PC-3 (cell line): ENCODE results near the gene FAM107B. TPM values are rescaled to one million over a fixed set of nuclear protein-coding genes. Genes with fewer than 3 reads are reported as not detected.

Experiments
- ATAC-seq: fragments of 200-7000 bp; cut with Tn5 transposase; 2 replicates; pipeline ENCODE4 v1.9.1; 2020; ENCODE audit warnings: mild to moderate bottlenecking, moderate library complexity
- BruUV-seq: library from RNA; stranded (reverse); fragments of 400-500 nt; replicated peaks from 2 replicates; lab custom pipeline; 2021; lab: Mats Ljungman, UMichigan
- CTCF ChIA-PET: fragments of 300-600 bp; sonication (Branson Sonifier 250); formaldehyde crosslinking; loops from one replicate; lab custom pipeline; 2022; ENCODE audit warnings: antibody characterized with exemption; lab: Charles Lee
- POLR2A ChIA-PET: fragments of 300-600 bp; sonication (Branson Sonifier 250); formaldehyde crosslinking; loops from one replicate; lab custom pipeline; 2022; ENCODE audit warnings: antibody characterized with exemption; ENCODE audit not compliant: unreplicated experiment; lab: Charles Lee
- DNase-seq: peaks from one replicate; pipeline ENCODE4 v3.0.0-alpha.2; 2015
- H2AFZ ChIP-seq: fragments of 300-600 bp; sonication (generic); 2 replicates; pipeline ENCODE4 v1.6.0; 2016; ENCODE audit warnings: antibody characterized with exemption, low read length
- H3F3A ChIP-seq: fragments of 300-600 bp; sonication (generic); one replicate; pipeline ENCODE4 v1.6.0; 2017; ENCODE audit warnings: antibody characterized with exemption, low read length, control low read depth, mild to moderate bottlenecking; ENCODE audit not compliant: unreplicated experiment
- H3K27ac ChIP-seq: fragments of 300-600 bp; sonication (generic); 2 replicates; pipeline ENCODE4 v1.5.1; 2016; ENCODE audit warnings: mild to moderate bottlenecking, low read length
- H3K27me3 ChIP-seq: fragments of 300-600 bp; sonication (generic); 2 replicates; pipeline ENCODE4 v1.6.1; 2016; ENCODE audit warnings: low read length, mixed read lengths
- H3K36me3 ChIP-seq: fragments of 300-600 bp; sonication (generic); 2 replicates; pipeline ENCODE4 v1.6.1; 2016; ENCODE audit warnings: low read depth, mixed run types, low read length, mixed read lengths
- H3K4me1 ChIP-seq: fragments of 300-600 bp; sonication (generic); 2 replicates; pipeline ENCODE4 v1.5.1; 2016; ENCODE audit warnings: low read length; ENCODE audit not compliant: insufficient read depth
- H3K4me2 ChIP-seq: fragments of 300-600 bp; sonication (generic); 2 replicates; pipeline ENCODE4 v1.6.0; 2016; ENCODE audit warnings: low read length
- H3K4me3 ChIP-seq: fragments of 300-600 bp; sonication (generic); 2 replicates; pipeline ENCODE4 v1.5.1; 2016; ENCODE audit warnings: mild to moderate bottlenecking, low read length, mixed read lengths
- H3K79me2 ChIP-seq: fragments of 300-600 bp; sonication (generic); 2 replicates; pipeline ENCODE4 v1.6.1; 2017; ENCODE audit warnings: low read length, mixed read lengths
- H3K9ac ChIP-seq: fragments of 300-600 bp; sonication (generic); 2 replicates; pipeline ENCODE4 v1.6.0; 2016; ENCODE audit warnings: mild to moderate bottlenecking, low read length
- H3K9me2 ChIP-seq: fragments of 300-600 bp; sonication (generic); replicated peaks from 2 replicates; pipeline ENCODE4 v1.6.1; 2016; ENCODE audit warnings: mixed run types, low read length, mixed read lengths
- H3K9me3 ChIP-seq: fragments of 300-600 bp; sonication (generic); 2 replicates; pipeline ENCODE4 v1.6.1; 2016; ENCODE audit warnings: low read length, mixed read lengths
- H4K20me1 ChIP-seq: fragments of 300-600 bp; sonication (generic); 2 replicates; pipeline ENCODE4 v1.6.1; 2016; ENCODE audit warnings: low read length, mixed read lengths
- EZH2 ChIP-seq: fragments of 300-600 bp; sonication (generic); IDR thresholded peaks from one replicate; pipeline ENCODE4 v1.6.1; 2017; ENCODE audit warnings: antibody characterized with exemption, mild to moderate bottlenecking, low read length; ENCODE audit not compliant: unreplicated experiment
- EZH2phosphoT487 ChIP-seq: fragments of 300-600 bp; sonication (generic); IDR thresholded peaks from 2 replicates; pipeline ENCODE4 v1.6.1; 2018; ENCODE audit warnings: mild to moderate bottlenecking, antibody characterized with exemption, low read length, borderline replicate concordance
- intact Hi-C: fragments of 100-400 bp; cut with micrococcal nuclease; formaldehyde crosslinking; loops from 2 replicates; pipeline ENCODE4 v1.9.0; 2023
- total RNA-seq: library from RNA; depleted of rRNA; stranded (reverse); fragments of >200 nt; gene quantifications from 2 replicates; pipeline ENCODE4 v1.2.3, GENCODE V29; 2014
- TF ChIP-seq, protein P1 (sequence below): fragments of 300-600 bp; sonication (generic); conservative IDR thresholded peaks from 2 replicates; pipeline ENCODE4 v1.5.1; 2017; ENCODE audit warnings: antibody characterized with exemption, low read depth, mild to moderate bottlenecking, low read length

Gene FAM107B
- total RNA-seq, 1 experiment from 2014 or later = 36.6 TPM

DNA sequence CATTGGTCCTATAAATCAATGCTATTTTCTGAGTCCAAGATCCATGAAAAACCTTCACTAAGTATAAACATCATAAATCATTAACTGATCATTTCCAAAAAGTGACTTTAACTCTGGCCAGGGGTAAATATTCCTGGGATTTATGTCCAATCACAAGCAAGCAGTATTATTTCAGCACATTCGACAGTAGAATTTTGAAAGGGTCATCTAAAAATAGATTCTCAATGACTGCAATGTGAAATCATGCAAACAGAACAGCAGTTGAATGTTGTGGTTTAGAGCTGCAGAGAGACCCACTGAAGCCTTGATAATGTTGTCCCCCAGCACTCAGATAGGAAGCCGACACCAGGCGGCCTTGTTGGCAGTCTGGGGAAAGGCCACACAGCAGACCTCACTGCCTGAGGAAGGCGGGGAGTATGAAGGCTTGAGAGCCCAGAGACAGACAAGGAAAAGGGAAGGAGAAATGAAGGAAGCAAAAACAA is 38.1 kb downstream of the FAM107B start:
- intact Hi-C loops = no loop called here
- ChIA-PET CTCF (no interaction called here), POLR2A (no interaction called here)
- TF ChIP-seq EZH2phosphoT487 = no peak
- no peak for TF ChIP-seq EZH2
- TF ChIP-seq, protein P1, sequence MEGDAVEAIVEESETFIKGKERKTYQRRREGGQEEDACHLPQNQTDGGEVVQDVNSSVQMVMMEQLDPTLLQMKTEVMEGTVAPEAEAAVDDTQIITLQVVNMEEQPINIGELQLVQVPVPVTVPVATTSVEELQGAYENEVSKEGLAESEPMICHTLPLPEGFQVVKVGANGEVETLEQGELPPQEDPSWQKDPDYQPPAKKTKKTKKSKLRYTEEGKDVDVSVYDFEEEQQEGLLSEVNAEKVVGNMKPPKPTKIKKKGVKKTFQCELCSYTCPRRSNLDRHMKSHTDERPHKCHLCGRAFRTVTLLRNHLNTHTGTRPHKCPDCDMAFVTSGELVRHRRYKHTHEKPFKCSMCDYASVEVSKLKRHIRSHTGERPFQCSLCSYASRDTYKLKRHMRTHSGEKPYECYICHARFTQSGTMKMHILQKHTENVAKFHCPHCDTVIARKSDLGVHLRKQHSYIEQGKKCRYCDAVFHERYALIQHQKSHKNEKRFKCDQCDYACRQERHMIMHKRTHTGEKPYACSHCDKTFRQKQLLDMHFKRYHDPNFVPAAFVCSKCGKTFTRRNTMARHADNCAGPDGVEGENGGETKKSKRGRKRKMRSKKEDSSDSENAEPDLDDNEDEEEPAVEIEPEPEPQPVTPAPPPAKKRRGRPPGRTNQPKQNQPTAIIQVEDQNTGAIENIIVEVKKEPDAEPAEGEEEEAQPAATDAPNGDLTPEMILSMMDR = no peak
- no peaks in the 10 kb centered on the region for H4K20me1 ChIP-seq
- no peaks in the 10 kb centered on the region for H3K27me3 ChIP-seq
- H3K27ac ChIP-seq = no peak overlapping the region
- no peak overlapping the region for H2AFZ ChIP-seq
- ATAC-seq (no peak), DNase-seq (no peak)
- H3K9ac ChIP-seq = no peak overlapping the region
- no peaks in the 10 kb centered on the region for H3K79me2 ChIP-seq
- no peak overlapping the region for H3K4me2 ChIP-seq
- H3K4me1 ChIP-seq = no peaks in the 10 kb centered on the region
- no peaks in the 10 kb centered on the region for H3F3A ChIP-seq
- no peak overlapping the region for H3K4me3 ChIP-seq
- no peaks in the 10 kb centered on the region for H3K9me3 ChIP-seq
- no peaks in the 10 kb centered on the region for H3K36me3 ChIP-seq
- BruUV-seq = no TSS peak
- H3K9me2 ChIP-seq = no peaks in the 10 kb centered on the region

DNA sequence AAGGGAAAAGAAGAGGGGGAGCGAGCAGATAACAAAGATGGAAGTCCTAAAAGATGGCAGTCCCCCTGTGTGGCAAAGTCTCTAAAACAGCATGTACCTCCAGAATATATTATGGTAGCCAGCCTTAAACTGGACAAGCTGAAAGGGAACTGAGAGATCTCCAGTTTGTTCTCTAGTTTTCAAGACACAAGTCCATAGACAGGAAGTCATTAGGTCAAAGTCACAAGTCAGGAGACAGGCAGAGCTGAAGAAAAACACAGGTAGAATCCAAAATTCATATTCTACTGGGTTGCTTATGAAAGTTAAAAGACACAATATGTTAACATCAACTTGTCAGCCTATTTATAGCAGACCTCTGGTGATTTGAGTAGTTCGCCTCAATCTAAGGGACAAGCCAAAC is 38.7 kb downstream of the FAM107B start:
- no peak overlapping the region for H3K27ac ChIP-seq
- DNase-seq (no peak), ATAC-seq (no peak)
- no peak for TF ChIP-seq EZH2phosphoT487
- no peak for TF ChIP-seq EZH2
- TF ChIP-seq, protein P1 = no peak
- BruUV-seq = no TSS peak
- no peaks in the 10 kb centered on the region for H3K79me2 ChIP-seq
- H3K9me2 ChIP-seq = no peaks in the 10 kb centered on the region
- intact Hi-C loops = no loop called here
- ChIA-PET CTCF (no interaction called here), POLR2A (no interaction called here)
- no peak overlapping the region for H3K4me2 ChIP-seq
- H3K27me3 ChIP-seq = no peaks in the 10 kb centered on the region
- no peaks in the 10 kb centered on the region for H3F3A ChIP-seq
- no peak overlapping the region for H3K4me3 ChIP-seq
- H4K20me1 ChIP-seq = no peaks in the 10 kb centered on the region
- no peaks in the 10 kb centered on the region for H3K9me3 ChIP-seq
- H3K4me1 ChIP-seq = no peaks in the 10 kb centered on the region
- H2AFZ ChIP-seq = no peak overlapping the region
- no peaks in the 10 kb centered on the region for H3K36me3 ChIP-seq
- H3K9ac ChIP-seq = no peak overlapping the region

DNA sequence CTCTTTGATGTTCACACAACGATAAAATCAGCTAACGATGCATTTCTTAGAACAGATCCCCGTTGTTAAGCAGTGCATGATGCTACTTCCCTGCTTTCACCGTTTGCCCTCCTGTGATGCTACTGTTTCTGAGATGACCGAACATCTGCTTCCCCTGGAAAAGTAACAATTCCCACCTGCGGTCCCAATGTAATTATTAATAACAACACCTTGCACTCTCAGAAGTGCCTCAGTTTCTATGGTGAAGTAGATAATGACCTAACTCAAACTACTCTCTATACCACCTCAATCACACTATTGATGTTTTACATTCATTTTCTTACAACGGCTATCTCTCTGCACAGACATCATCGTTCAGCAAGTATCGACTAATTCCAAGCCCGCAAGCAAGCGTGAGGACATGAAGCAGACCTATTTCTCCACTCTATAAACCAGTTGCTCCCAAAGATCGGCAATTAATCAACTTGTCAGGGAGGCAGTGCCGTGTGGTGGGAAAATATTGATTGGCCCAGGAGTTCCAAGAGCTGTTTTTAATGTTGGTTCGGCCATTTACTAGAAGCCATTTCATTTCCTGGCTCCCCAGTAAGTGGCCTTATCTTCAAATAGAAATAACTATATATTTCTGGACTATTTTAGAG is 42.7 kb downstream of the FAM107B start:
- no peaks in the 10 kb centered on the region for H3K27me3 ChIP-seq
- H3K36me3 ChIP-seq = no peaks in the 10 kb centered on the region
- no peaks in the 10 kb centered on the region for H4K20me1 ChIP-seq
- intact Hi-C loops = no loop called here
- no peaks in the 10 kb centered on the region for H3K9me3 ChIP-seq
- H3K4me1 ChIP-seq = no peaks in the 10 kb centered on the region
- H3K4me2 ChIP-seq = no peak overlapping the region
- BruUV-seq = no TSS peak
- ChIA-PET POLR2A (no interaction called here), CTCF (no interaction called here)
- H3K9me2 ChIP-seq = no peaks in the 10 kb centered on the region
- H3K27ac ChIP-seq = no peak overlapping the region
- DNase-seq (no peak), ATAC-seq (no peak)
- H3K4me3 ChIP-seq = no peak overlapping the region
- no peak overlapping the region for H2AFZ ChIP-seq
- no peak overlapping the region for H3K9ac ChIP-seq
- no peaks in the 10 kb centered on the region for H3F3A ChIP-seq
- TF ChIP-seq EZH2phosphoT487 (no peak), EZH2 (no peak)
- TF ChIP-seq, protein P1 = no peak
- no peaks in the 10 kb centered on the region for H3K79me2 ChIP-seq
